CD14-positive monocyte (primary cell): ENCODE measurements around the gene C1QL2. TPM values are rescaled to one million over a fixed set of nuclear protein-coding genes. Genes with fewer than 3 reads are reported as not detected.

Source experiments
- DNase-seq, 3 donors: peaks; one replicate each; pipeline ENCODE4 v3.0.0-alpha.2; 2011 to 2022
- H2AFZ ChIP-seq: 2 replicates; pipeline ENCODE4 v1.6.0; 2012; ENCODE audit warnings: mild to moderate bottlenecking, low read depth, low read length, inconsistent platforms; ENCODE audit not compliant: insufficient read depth, poor library complexity, severe bottlenecking
- H3K27ac ChIP-seq, 2 donors: 1 replicate in 1 of 2; 2 replicates in 1 of 2; pipeline ENCODE4 v1.5.1; 2012 to 2013; ENCODE audit warnings: low read length in 2 of 2, control low read depth in 1 of 2, inconsistent platforms in 1 of 2, low read depth in 1 of 2, mild to moderate bottlenecking in 1 of 2
- H3K27me3 ChIP-seq, 2 donors: one replicate each; pipeline versions ENCODE4 v1.6.0 to v1.6.1; 2011 to 2013; ENCODE audit warnings: low read length in 2 of 2; ENCODE audit not compliant: control insufficient read depth in 2 of 2, insufficient read depth in 2 of 2
- H3K36me3 ChIP-seq, 2 donors: replicated peaks in 1 of 2; 1 replicate in 1 of 2; 2 replicates in 1 of 2; pipeline versions ENCODE4 v1.5.1 to v1.6.1; 2012 to 2013; ENCODE audit warnings: low read length in 2 of 2, control low read depth in 1 of 2, inconsistent platforms in 1 of 2, mild to moderate bottlenecking in 1 of 2; ENCODE audit not compliant: insufficient read depth in 2 of 2, control insufficient read depth in 1 of 2
- H3K4me1 ChIP-seq, 2 donors: 1 replicate in 1 of 2; 2 replicates in 1 of 2; pipeline versions ENCODE4 v1.5.1 to v1.6.1; 2012 to 2013; ENCODE audit warnings: low read length in 2 of 2, control low read depth in 1 of 2, inconsistent platforms in 1 of 2, mild to moderate bottlenecking in 1 of 2, moderate library complexity in 1 of 2; ENCODE audit not compliant: insufficient read depth in 2 of 2, control insufficient read depth in 1 of 2
- H3K4me2 ChIP-seq: replicated peaks from 2 replicates; pipeline ENCODE3; 2012; ENCODE audit warnings: low read length, moderate library complexity, mild to moderate bottlenecking; ENCODE audit not compliant: poor library complexity, severe bottlenecking; ENCODE audit errors: extremely low read depth
- H3K4me3 ChIP-seq, 3 experiments: fragments of 200-600 bp in 1 of 3; sonication (generic) in 1 of 3; replicated peaks in 1 of 3; 1 replicate in 2 of 3; 2 replicates in 1 of 3; pipeline ENCODE4 v1.5.1; 2011 to 2013; ENCODE audit warnings: low read length in 3 of 3, mild to moderate bottlenecking in 3 of 3, control low read depth in 2 of 3, low read depth in 2 of 3, inconsistent platforms in 1 of 3, moderate library complexity in 1 of 3
- H3K79me2 ChIP-seq: 2 replicates; pipeline ENCODE4 v1.6.0; 2012; ENCODE audit warnings: mild to moderate bottlenecking, control low read depth, inconsistent platforms, low read length, moderate library complexity; ENCODE audit not compliant: insufficient read depth
- H3K9ac ChIP-seq: 2 replicates; pipeline ENCODE4 v1.6.0; 2017; ENCODE audit warnings: low read length, mild to moderate bottlenecking; ENCODE audit not compliant: insufficient read depth, poor library complexity, severe bottlenecking
- H3K9me3 ChIP-seq, 2 donors: replicated peaks in 1 of 2; 1 replicate in 1 of 2; 2 replicates in 1 of 2; pipeline versions ENCODE4 v1.5.1 to v1.6.1; 2012 to 2013; ENCODE audit warnings: low read length in 2 of 2, control low read depth in 1 of 2; ENCODE audit not compliant: control insufficient read depth in 1 of 2, insufficient read depth in 1 of 2
- H4K20me1 ChIP-seq: 2 replicates; pipeline ENCODE4 v1.6.0; 2012; ENCODE audit warnings: mild to moderate bottlenecking, low read length, control low read depth, moderate library complexity; ENCODE audit not compliant: insufficient read depth
- H3K27ac Mint-ChIP-seq, 7 donors: one replicate each; pipeline ENCODE4 v1.8.0; 2020; ENCODE audit warnings: mild to moderate bottlenecking in 7 of 7, mixed read lengths in 7 of 7, moderate library complexity in 6 of 7, inconsistent platforms in 2 of 7
- H3K27me3 Mint-ChIP-seq, 3 donors: one replicate each; pipeline ENCODE4 v1.8.0; 2021 to 2022; ENCODE audit warnings: low read depth in 3 of 3, mild to moderate bottlenecking in 3 of 3, mixed read lengths in 3 of 3, moderate library complexity in 3 of 3, inconsistent platforms in 1 of 3
- H3K36me3 Mint-ChIP-seq, 2 donors: one replicate each; pipeline ENCODE4 v1.8.0; 2020; ENCODE audit warnings: mixed read lengths in 2 of 2, inconsistent platforms in 1 of 2, mild to moderate bottlenecking in 1 of 2
- H3K4me1 Mint-ChIP-seq: one replicate; pipeline ENCODE4 v1.8.0; 2020; ENCODE audit warnings: mild to moderate bottlenecking, mixed read lengths
- H3K4me3 Mint-ChIP-seq, 2 donors: one replicate each; pipeline ENCODE4 v1.8.0; 2020; ENCODE audit warnings: mild to moderate bottlenecking in 2 of 2, mixed read lengths in 2 of 2, moderate library complexity in 1 of 2
- H3K9me3 Mint-ChIP-seq, 7 donors: one replicate each; pipeline ENCODE4 v1.8.0; 2020 to 2022; ENCODE audit warnings: mixed read lengths in 7 of 7, mild to moderate bottlenecking in 6 of 7, moderate library complexity in 6 of 7, inconsistent platforms in 2 of 7
- WGBS: methylation state at CpG from one replicate; pipeline ENCODE4 v1.1.5; 2013; ENCODE audit warnings: missing lambda C conversion rate; ENCODE audit not compliant: insufficient coverage; 5-methylcytosine and 5-hydroxymethylcytosine counted together
- intact Hi-C, 2 donors: fragments of 100-400 bp; cut with micrococcal nuclease; formaldehyde crosslinking; loops; one replicate each; pipeline versions ENCODE4 v1.15.0 to v1.15.1; 2023
- polyA plus RNA-seq, 3 donors: library from polyadenylated mRNA; depleted of rRNA in 1 of 3; unstranded in 2 of 3; stranded (reverse) in 1 of 3; fragments of 300-500 nt in 2 of 3; fragments of >200 nt in 1 of 3; fragmentation: Illumina TruSeq in 2 of 3; gene quantifications; 1 replicate in 2 of 3; 2 replicates in 1 of 3; pipeline ENCODE4 v1.2.3, GENCODE V29; 2012 to 2021
- TF ChIP-seq, protein P1 (sequence below): fragments of 200-600 bp; IDR thresholded peaks from one replicate; pipeline ENCODE4 v1.8.0; 2022; ENCODE audit warnings: antibody characterized with exemption, mild to moderate bottlenecking

C1QL2 gene
- polyA plus RNA-seq, 3 donors, result not detected

- WGBS, result 85% methylated on average over 7 of the region's 7 CpGs
- Histone ChIP-seq H4K20me1 (no peaks in the 10 kb centered on the region), H2AFZ (no peak overlapping the region), H3K27me3 (peaks cover 0 to 12% of the 10 kb centered on the region in 2 donors), H3K4me2 (no peak overlapping the region), H3K79me2 (no peaks in the 10 kb centered on the region), H3K4me1 (no peaks in the 10 kb centered on the region), H3K9me3 (peaks cover 0 to 1% of the 10 kb centered on the region in 2 donors), H3K9ac (no peak overlapping the region), H3K36me3 (no peaks in the 10 kb centered on the region), H3K27ac (no peak overlapping the region), H3K4me3 (no peak overlapping the region)
- H3K4me3 Mint-ChIP-seq, result no peak overlapping the region
- TF ChIP-seq, protein P1, sequence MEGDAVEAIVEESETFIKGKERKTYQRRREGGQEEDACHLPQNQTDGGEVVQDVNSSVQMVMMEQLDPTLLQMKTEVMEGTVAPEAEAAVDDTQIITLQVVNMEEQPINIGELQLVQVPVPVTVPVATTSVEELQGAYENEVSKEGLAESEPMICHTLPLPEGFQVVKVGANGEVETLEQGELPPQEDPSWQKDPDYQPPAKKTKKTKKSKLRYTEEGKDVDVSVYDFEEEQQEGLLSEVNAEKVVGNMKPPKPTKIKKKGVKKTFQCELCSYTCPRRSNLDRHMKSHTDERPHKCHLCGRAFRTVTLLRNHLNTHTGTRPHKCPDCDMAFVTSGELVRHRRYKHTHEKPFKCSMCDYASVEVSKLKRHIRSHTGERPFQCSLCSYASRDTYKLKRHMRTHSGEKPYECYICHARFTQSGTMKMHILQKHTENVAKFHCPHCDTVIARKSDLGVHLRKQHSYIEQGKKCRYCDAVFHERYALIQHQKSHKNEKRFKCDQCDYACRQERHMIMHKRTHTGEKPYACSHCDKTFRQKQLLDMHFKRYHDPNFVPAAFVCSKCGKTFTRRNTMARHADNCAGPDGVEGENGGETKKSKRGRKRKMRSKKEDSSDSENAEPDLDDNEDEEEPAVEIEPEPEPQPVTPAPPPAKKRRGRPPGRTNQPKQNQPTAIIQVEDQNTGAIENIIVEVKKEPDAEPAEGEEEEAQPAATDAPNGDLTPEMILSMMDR, result no peak
- peaks cover 0 to 3% (median 0%) of the 10 kb centered on the region in 7 donors for H3K9me3 Mint-ChIP-seq
- intact Hi-C loops, result no loop called here
- no peak overlapping the region for H3K27ac Mint-ChIP-seq
- peaks cover 20 to 32% (median 22%) of the 10 kb centered on the region in 3 donors for H3K27me3 Mint-ChIP-seq
- H3K36me3 Mint-ChIP-seq, result no peaks in the 10 kb centered on the region
- H3K4me1 Mint-ChIP-seq, result no peaks in the 10 kb centered on the region
- DNase-seq, result no peak
Observed at GRCh38 chr2:119117408-119117807, 41.1 kb downstream of the C1QL2 start.

- Histone ChIP-seq H2AFZ (no peak overlapping the region), H3K9me3 (peaks cover under 1 to 3% of the 10 kb centered on the region in 2 donors), H3K27me3 (peaks cover 0 to 13% of the 10 kb centered on the region in 2 donors), H3K36me3 (no peaks in the 10 kb centered on the region), H3K27ac (no peak overlapping the region), H3K9ac (no peak overlapping the region), H4K20me1 (no peaks in the 10 kb centered on the region), H3K79me2 (no peaks in the 10 kb centered on the region), H3K4me1 (no peaks in the 10 kb centered on the region), H3K4me2 (no peak overlapping the region), H3K4me3 (no peak overlapping the region)
- H3K27ac Mint-ChIP-seq, result no peak overlapping the region
- peaks cover 1 to 7% (median 4%) of the 10 kb centered on the region in 7 donors for H3K9me3 Mint-ChIP-seq
- no peak overlapping the region for H3K4me3 Mint-ChIP-seq
- 81% methylated on average over 7 of the region's 10 CpGs for WGBS
- intact Hi-C loops, result no loop called here
- H3K27me3 Mint-ChIP-seq, result peaks cover 20 to 32% (median 21%) of the 10 kb centered on the region in 3 donors
- DNase-seq, result no peak
- H3K4me1 Mint-ChIP-seq, result no peaks in the 10 kb centered on the region
- TF ChIP-seq, protein P1, result no peak
- no peaks in the 10 kb centered on the region for H3K36me3 Mint-ChIP-seq
Observed at GRCh38 chr2:119116411-119117295, 41.9 kb downstream of the C1QL2 start.
